Left colon (tissue), 2 donors: ENCODE measurements around the gene RAPSN. TPM values are rescaled to one million over a fixed set of nuclear protein-coding genes. Genes with fewer than 3 reads are reported as not detected.

Experiments used
- ATAC-seq: fragments of 200-7000 bp; cut with Tn5 transposase; one replicate; pipeline ENCODE4 v1.9.1; 2020; ENCODE audit warnings: mild to moderate bottlenecking, moderate library complexity
- DNase-seq, 2 donors: peaks; one replicate each; pipeline ENCODE4 v3.0.0-alpha.2; 2020
- intact Hi-C, 2 donors: fragments of 100-400 bp; cut with DNase I in 1 of 2; cut with micrococcal nuclease in 1 of 2; formaldehyde crosslinking; loops; one replicate each; pipeline versions ENCODE4 v1.11.2 to v1.14.0; 2022; cut with DNase I, micrococcal nuclease
- total RNA-seq, 2 donors: library from RNA; stranded (reverse); fragmentation: NEBNext Ultra II Directional; extraction: Animal tissue kit (Norgen Biotek cat#: 25700); gene quantifications; one replicate each; pipeline ENCODE4 v1.2.1, GENCODE V29; 2021
- donor health status: DM: no; HTN: no; CAD: no.
- donor health status: DM: yes; HTN: yes; CAD: no.

Gene RAPSN
- total RNA-seq, 2 donors from 2014 or later = 0.61 to 0.70 TPM

DNA sequence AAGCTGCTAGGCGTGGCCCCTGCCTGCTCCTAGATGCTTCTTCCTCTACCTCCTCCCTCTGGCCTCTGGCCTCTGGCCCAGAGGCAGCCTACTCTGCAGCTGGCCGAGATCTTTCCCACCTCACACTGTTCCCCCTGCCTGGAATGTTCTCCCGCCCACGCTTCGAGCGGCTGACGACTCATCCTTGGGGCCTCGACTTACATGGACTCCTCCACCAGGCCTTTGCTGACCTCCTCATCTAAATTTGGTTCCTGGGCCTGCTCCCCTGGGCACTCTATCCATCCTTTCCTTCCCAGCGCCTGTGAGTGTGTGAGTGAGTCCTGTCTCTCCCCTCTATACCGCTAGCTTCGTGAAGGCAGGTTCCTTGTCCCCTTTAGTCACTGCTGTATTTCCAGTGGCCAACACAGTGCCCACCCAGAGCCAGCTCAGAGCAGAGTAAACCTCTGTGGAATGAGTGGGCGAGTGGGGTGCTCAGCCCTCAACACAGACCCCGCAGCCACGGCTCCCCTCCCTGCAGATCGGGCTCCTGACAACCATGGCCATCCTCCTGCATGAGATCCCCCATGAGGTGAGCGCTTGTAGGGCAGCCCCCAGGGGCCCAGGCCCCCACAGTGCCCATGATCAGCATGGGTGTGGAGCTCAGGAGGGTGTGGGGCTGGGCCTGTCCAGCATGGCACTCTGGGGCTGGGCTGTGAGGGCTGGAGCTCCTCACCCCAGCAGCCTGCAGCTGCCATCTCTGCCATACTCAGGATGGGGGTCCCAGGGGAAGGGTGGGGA, 34.8 kb downstream of the RAPSN start:
- DNase-seq (no peak), ATAC-seq (no peak)
- intact Hi-C loops = no loop called here

DNA sequence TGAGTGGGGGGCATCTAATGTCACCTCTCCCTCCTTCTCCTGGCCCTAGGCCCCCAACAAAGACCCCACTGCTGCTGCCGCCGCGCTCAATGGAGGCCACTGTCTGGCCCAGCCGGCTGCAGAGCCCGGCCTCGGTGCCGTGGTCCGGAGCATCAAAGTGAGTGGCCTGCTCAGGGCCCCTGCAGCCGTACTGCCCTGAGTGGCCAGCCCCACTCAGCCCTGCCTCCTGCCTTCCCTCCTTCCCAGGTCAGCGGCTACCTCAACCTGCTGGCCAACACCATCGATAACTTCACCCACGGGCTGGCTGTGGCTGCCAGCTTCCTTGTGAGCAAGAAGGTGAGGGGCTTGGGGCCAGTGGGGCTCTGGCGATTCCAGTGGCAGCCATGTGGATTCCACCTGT, 35.6 kb downstream of the RAPSN start:
- ATAC-seq (no peak), DNase-seq (no peak)
- intact Hi-C loops = no loop called here

DNA sequence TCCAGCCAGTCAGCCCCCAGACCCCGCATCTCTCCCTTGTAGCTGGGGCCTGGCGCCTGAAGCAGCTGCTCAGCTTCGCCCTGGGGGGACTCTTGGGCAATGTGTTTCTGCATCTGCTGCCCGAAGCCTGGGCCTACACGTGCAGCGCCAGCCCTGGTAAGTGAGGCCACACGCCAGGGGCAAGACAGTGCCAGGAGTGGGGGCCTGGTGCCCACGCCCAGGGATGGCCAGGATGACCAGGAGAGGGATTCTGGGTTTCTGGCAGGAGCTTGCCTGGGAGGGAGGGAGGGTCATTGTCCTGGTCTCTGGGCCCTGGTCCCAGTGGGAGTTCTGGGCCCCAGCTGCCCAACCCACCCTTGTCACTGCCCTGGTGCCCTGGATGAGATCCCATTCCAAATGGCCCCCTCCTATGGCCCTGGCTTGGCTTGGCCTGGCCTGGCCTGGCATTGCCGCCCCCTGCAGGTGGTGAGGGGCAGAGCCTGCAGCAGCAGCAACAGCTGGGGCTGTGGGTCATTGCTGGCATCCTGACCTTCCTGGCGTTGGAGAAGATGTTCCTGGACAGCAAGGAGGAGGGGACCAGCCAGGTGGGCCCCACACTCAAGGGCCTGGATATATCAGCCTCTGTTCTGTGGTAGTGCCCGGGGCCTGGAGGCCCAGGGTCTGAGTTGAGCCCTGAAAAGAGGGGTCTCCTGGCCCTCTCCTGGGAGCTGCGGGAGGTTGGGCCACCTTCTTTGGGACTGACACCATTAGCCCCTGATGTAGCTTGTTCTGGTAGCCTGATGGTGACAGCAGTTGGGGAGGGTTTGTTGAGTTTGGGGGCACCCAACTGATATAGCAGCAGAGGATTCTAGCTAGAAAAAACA, 36.8 kb downstream of the RAPSN start:
- intact Hi-C loops = no loop called here
- no peak for ATAC-seq
- DNase-seq = peak in 1 of 2 donors; percentile 56

DNA sequence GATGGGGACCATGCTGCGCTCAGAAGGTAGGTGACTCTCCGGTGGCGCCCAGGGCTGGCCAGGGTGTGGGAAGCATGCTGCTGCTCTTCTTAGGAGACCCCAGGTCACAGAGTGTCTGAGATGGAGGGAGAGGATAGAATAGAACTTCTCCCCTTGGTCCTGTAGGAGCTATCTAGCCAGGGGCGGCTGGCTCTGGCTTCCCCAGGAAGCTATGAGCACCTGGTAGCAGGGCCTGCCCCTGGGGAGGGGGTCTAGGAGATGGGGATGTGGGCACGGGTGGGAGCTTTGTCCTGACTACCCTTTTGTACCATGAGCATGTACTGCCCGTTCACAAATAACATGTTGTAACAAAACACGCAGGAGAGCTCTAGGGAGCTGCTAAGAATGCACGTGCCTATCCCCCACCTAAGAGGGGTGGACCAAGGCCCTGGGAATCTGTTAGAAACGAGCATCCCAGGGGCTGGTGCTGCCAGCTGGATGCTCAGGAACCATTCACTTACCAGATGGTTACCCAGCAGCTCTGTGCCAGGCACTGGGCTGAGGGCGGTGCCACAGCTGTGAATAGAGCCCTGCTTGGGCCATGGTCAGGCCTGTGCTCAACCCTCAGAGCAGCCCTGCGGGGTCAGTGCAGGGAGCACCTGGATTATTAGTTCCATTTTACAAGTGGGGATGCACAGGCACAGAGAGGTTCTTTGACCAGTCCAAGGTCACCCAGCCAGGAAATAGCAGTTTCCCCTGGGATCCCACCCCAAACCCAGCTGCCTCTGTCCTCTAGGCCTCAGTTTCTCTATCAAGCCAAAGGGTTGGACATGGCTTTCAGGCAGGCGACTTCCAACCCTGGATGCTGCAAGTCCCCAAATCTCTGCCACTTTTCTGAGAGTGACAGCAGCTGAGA, 38.3 kb downstream of the RAPSN start:
- DNase-seq = no peak
- ATAC-seq = no peak
- intact Hi-C loops = no loop called here

DNA sequence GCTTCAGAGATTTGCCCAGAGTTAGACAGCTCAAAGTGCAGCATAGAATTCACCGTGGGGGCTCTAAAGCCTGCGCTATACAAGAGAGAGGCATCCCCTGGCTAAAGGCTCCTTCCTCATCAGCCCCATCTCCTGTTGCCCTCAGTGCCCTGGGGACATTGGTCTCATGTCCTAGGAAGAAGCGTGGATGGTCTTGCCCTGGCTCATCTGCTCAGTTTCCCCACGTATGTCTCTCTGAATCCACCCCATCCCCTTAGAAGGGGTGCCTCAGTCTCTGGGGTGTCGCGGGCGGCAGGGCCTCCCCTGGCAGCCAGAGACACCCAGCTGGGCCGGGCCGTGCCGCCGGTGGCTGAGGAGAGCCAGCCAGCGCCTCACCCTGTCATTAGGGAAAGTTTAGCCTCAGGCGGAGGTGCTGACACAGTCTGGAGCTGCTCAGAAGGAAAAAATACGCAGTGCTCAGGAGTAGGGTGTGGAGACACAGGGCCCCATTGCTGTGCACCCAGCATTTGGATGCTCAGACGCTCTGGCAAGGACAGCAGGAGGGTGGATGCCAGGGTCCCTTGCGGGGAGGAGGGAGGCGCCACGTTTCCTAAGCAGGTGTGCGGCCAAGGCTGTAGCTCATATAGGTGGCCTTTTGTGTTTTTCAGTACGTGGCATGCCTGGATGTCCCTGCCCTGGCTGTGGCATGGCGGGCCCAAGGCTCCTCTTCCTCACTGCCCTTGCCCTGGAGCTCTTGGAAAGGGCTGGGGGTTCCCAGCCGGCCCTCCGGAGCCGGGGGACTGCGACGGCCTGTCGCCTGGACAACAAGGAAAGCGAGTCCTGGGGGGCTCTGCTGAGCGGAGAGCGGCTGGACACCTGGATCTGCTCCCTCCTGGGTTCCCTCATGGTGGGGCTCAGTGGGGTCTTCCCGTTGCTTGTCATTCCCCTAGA, 39.2 kb downstream of the RAPSN start:
- intact Hi-C loops = no loop called here
- DNase-seq (no peak), ATAC-seq (no peak)

DNA sequence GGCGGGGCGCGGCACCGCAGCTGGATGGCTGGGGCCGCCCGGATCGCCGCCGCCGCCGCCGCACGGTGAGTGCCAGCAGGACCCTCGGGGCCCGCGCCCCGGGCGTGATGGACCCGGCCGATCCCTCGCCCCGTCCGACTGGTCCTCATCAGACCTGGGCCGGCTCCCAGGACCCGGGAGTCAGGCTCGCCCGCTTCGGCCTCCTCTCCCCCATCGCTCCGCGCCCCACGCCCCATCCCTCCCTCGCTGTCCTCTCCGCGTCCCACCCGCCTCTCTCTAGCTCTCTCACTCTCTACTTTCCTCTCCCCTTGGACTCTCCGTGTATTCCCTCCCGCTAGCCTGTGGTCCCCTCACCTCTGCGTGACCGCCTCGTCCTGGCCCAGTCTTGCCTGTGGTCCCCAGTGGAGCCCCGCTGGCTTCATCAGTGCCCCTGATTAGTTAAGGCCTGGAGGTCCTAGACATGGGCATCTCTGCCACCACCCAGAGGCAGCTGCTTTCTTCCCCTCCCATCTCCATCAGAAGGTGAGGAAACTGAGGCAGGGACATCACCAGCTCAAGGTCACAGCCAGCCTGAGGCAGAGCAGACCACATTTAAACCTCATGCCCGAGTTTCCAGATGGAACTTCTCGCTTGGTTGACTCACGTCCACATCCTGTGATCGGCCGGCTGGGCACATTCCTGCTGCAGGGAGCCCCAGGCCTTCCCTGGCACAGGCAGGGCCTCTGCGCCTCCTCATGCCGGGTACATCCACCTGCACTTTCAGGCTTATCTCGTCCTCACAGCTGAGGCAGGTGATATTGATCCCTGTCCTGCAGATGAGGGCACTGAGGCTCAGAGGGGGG, 40.1 kb downstream of the RAPSN start:
- intact Hi-C loops = no loop called here
- DNase-seq (peak; percentile 49 to 53), ATAC-seq (peak; percentile 1)

DNA sequence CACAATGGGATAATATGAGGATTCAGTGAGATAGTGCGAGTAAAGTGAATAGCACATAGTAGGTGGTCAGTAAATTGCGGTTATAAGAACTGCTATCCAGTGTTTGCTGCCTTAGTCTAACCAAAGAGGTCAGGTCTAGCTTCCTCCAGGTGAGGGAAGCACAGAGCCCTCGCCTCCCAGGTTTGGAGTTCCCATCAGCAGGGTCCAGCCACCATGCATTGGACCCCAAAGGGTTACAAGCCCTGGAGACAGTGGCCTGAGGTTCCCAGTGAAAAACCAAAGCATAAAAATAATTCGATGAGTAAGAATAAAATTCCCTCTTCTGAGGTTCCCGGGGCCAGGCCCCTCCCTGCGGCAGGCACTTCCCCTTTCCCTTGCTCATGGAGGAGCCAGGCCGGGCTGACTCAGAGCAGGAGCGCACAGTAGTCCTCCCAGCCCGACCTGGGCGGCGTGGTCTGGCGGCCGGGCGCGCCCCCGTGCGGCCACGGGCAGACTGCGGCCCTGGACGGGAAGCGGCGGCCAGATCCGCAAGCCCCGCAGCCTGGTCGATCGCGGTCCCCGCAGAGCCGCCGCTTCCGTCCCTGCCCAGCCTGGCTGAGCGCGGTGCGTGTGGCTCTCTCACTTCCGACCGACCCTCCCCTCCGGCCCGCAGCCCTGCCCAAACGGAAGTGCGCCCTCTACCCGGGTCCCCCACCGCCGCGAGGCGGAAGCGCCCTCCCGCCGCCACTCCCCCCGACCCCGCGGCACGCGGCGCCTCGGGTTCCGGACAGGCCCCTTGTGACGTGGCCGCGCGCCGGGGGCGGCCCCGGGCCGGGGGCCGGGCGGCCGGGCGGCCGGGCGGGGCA, 41.0 kb downstream of the RAPSN start, which contains the start of gene SLC39A13:
Gene SLC39A13 (plus strand): TSS at position 845 of the 845 bp plus-strand sequence. CDS start 1,505 bp downstream, outside the sequence.
- peak; percentile 88 for ATAC-seq
- DNase-seq = peak; percentile 93 to 94
- intact Hi-C loops = no loop called here

DNA sequence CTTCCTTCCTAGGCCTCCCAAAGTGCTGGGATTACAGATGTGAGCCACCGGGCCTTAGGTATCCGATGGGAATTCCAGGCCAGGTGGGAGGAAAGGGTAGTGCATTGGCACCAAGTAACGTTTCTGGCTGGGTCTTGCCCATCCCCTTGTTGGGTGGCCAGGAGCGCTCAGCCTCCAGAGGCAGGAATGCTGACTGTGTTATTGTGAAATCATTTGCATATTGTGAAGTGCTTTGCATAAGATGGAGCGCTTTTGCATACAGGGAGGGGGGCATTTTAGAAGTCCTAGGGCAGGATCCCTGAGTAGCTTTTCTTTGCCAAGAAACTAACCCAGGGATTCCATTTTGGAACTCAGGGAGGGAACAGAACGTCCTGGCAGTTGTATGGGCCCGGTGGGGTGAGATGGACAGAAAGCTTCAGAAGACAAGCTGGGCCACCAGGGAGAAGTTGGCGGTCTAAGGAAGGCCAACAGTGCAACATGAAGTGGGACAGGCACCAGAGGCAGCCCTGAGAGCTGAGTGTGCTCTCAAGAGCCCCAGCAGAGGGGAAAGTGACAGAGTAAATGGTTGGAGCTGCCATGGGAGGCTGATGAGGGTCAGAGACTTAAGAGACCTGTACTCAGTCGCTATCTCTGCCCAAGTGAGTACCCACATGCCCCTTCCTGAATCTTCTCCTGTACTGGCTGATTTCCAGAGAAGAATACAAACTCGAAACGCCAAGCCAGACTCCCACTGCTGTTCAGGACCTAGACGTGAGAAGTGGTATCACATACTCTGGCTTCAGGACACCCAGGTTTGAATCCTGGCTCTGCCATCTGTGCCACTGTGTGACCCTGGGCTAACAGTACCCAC, 41.8 kb downstream of the RAPSN start:
- no peak for DNase-seq
- intact Hi-C loops = no loop called here
- ATAC-seq = no peak

DNA sequence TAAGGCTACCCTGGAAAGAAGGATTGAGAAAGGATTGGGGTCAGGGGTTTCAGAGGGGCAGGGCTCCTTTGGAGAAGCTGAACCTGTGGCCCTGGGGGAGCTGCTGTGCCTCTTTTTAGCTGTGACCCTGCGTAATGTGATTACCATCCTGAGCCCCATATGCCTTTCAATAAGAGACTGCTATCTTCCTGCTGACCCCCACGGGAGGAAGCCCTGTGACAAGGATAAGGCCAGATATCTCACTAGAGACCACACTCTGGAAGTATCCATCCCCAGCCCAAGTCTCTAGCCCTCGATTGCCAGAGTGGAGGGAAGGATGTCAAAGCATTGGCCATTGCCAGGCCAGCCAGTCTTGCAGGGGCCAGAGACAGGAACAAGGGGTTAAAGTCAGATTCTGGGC, 45.4 kb downstream of the RAPSN start:
- ATAC-seq = no peak
- no peak for DNase-seq
- intact Hi-C loops = no loop called here

DNA sequence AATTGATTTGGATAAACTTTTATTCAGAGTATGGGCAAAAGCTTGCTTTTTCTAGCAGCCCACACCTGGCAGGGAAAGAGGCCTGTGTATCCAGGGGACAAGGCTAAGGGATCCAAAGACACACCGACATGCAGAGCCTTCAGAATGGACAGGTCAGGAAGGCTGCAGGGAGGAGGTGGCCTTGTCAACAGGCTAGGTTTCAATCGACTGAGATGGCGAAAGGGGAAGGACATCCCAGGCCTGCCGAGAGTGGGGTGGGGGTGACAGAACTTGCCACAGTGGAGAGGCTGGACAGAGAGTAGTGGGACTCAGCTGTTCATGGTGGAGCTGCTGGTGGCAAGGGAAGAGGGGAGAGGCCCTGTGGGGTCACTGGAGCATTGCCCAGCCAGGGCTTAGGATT, 45.8 kb downstream of the RAPSN start:
- no peak for ATAC-seq
- intact Hi-C loops = no loop called here
- no peak for DNase-seq

DNA sequence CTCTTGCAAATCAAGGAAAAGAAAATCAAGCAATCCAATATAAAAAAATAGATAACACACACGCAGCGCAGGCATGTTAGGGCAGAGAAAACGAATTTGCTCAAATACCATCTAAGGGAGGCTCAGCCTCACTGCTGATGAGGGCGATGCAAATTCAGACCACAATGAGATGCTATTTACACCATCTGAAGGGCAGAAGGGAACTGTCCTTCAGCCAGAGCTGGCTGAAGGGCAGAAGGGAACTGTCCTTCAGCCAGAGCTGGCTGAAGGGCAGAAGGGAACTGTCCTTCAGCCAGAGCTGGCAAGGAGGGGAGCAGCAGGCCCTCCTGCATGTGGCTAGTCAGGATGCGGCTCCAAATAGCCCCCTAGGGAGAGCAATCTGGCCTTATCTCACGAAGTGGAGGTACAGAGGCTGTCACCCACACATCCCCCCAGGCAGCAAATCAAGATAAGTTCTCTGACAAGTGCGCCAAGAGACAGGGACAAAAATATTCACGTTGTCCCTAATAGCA, 48.1 kb downstream of the RAPSN start:
- peak; percentile 44 for ATAC-seq
- DNase-seq = no peak
- intact Hi-C loops = no loop called here

DNA sequence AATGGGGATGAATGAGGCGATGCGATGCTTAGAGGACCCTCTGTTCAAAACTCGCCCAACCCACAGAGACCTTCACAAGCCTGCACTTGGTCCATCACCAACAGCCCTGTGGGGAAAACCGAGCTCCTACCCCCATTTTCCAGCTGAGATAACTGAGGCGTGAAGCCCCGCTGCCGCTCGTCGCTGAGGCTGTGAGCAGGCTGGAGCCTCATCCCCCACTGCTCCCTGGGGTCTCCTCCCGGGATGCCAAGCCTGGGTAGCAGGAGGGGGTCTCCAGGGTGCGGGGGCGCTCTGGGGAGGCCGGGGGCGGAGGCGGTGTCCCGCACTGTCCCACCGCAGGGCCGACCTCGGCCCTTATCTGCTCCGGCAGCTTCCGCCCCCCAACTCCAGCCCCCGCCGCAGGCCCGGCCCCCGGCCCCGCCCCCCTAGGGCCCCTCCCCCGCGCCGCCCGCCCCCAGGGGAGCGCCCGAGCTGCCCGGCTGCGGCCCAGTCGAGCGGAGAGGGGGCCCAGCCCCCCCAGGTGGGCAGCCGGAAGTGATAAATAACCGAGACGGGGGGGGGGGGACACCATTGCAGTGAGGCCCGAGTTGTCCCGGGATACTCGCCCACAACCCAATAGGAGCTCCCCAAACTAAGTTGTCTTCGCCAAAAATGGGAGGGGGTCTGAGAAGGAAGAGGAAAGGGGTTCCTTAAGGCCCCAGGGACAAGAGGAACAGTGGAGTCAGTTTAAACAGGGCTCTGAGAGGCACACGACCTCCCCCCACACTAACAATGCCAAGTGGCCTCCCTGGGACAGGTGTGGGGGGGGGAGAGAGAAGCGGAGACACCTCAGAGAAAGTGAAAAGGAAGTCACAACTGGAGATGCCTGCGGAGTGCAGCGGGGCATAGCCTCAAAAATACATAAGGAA, 48.8 kb downstream of the RAPSN start:
- DNase-seq = peak in 1 of 2 donors; percentile 38

DNA sequence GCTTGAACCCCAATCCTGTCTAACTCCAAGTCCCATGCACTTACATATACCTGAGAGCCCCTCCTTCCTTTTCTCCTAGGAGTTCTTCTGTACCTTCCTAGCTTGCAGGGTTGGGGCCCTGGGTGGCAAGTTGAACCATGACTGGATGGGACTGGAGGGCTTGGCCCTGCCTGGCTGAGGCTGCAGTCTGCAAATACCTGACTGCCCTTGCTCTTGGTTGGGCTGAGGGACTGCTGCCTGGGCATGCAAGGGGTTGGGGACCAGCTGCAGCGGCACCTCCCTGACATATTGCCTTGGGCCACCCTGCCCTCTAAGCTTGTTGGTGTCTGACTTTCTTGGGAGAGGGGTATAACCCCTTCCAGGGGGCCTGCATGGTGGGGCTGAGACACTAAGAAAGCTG, 50.4 kb downstream of the RAPSN start:
- ATAC-seq (no peak), DNase-seq (no peak)
- intact Hi-C loops = no loop called here

More for the DNA sequence above, 48.8 kb downstream of the RAPSN start:
- intact Hi-C loops = no loop called here
- peak; percentile 75 for ATAC-seq

DNA sequence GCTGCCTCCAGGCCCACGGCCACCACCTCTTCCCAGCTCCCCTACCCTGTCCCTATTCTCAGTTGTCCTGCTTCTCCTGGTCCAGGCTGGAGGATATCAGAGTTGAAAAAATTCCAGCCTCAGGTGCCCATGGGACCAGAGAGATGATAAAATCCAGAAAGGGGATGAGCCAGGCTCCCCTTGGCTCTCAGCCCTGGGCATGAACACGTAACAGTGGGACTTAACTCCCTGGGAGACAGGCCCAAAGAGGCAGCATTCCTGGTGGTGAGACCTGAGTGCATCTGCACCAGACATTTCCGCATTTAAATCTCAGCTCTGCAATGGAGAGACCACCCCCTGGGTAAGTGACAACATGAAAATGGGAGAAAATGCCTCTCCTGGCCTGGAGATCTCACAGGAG, 50.9 kb downstream of the RAPSN start:
- ATAC-seq (no peak), DNase-seq (no peak)
- intact Hi-C loops = no loop called here

DNA sequence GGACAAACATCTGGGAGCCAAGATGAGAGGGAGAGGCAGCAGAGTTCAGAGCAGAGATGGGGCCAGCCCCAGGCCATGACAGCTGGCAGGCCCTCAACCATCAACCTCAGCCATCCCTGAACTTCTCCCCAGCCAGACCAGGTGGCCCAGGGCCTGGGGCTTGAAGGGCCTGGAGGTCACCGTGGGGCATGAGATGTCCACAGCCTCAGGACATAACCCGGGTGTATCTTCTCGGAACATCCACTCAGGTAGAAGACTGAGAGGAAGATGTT, 53.0 kb downstream of the RAPSN start:
- intact Hi-C loops = no loop called here
- DNase-seq (no peak), ATAC-seq (no peak)
